NB4 (cell line): Measurements from ENCODE around the gene TMEM181.
A peak's percentile ranks its signal among the peaks of the same experiment; 100 is the strongest.

Experiments used
- DNase-seq: peaks from one replicate; pipeline ENCODE4 v3.0.0; 2010; ENCODE audit warnings: low read depth
- H3K4me3 ChIP-seq: one replicate; pipeline ENCODE4 v1.5.1; 2011; ENCODE audit warnings: mild to moderate bottlenecking, low read depth, low read length, moderate library complexity
- MYC ChIP-seq: IDR thresholded peaks from 2 replicates; pipeline ENCODE4 v1.6.1; 2011; ENCODE audit warnings: low read depth, low read length
- POLR2A ChIP-seq: IDR thresholded peaks from 2 replicates; pipeline ENCODE4 v1.6.1; 2011; ENCODE audit warnings: mild to moderate bottlenecking; ENCODE audit not compliant: insufficient read length; ENCODE audit errors: extremely low read depth
- TF ChIP-seq, protein P1 (sequence below): IDR thresholded peaks from 2 replicates; pipeline ENCODE4 v1.6.1; 2011; ENCODE audit warnings: low read depth, low read length
- TF ChIP-seq, protein P2 (sequence below): IDR thresholded peaks from one replicate; pipeline ENCODE4 v1.5.1; 2012; ENCODE audit warnings: low read depth, low read length

The TMEM181 gene

DNA sequence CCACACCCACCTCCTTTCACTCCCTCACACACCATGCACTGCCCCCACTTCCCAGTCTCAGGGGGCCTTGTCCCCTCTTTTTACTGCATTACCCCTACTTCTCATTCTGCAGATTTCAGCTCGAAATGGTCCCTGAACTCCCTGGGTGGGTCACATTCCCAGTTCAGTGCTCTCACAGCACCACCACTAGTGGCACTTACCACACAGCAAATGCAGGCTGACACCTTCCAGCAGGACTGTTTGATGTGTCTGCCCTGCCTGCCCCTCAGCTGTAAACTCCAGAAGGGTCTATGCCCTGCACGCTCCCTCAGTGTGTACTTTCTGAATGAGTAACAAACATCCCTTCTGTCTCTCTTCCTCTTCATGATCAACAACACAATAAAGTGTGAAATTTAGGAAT is 80.6 kb downstream of the TMEM181 start:
- no peak for DNase-seq
- TF ChIP-seq MYC (no peak), POLR2A (no peak)
- TF ChIP-seq, protein P1, sequence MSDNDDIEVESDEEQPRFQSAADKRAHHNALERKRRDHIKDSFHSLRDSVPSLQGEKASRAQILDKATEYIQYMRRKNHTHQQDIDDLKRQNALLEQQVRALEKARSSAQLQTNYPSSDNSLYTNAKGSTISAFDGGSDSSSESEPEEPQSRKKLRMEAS, result no peak
- TF ChIP-seq, protein P2, sequence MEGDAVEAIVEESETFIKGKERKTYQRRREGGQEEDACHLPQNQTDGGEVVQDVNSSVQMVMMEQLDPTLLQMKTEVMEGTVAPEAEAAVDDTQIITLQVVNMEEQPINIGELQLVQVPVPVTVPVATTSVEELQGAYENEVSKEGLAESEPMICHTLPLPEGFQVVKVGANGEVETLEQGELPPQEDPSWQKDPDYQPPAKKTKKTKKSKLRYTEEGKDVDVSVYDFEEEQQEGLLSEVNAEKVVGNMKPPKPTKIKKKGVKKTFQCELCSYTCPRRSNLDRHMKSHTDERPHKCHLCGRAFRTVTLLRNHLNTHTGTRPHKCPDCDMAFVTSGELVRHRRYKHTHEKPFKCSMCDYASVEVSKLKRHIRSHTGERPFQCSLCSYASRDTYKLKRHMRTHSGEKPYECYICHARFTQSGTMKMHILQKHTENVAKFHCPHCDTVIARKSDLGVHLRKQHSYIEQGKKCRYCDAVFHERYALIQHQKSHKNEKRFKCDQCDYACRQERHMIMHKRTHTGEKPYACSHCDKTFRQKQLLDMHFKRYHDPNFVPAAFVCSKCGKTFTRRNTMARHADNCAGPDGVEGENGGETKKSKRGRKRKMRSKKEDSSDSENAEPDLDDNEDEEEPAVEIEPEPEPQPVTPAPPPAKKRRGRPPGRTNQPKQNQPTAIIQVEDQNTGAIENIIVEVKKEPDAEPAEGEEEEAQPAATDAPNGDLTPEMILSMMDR, result no peak
- H3K4me3 ChIP-seq, result no peak overlapping the region

DNA sequence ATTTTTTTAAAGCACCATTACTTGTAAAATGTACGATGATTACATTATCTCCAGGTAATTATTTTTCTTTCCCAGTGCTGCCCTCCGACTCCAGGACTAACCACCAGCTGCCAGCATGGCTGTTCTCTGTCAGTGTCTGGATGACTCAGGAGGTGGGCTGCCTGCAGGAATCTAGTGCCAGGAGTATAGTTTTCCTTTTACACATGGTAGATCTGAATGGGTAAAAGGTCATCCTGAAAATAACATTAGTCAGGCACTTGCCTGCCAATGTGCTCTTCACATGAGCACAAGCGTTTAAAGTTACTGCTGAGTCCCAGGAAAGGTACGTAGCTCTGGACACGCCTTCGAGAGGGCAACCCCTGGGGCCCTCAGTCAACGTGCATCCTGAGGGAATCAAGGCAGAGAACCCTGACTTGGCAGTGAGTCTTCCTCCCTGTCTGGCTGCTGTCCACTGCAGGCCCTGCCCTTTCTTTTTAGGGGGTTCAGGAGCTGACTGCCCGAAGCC is 82.3 kb downstream of the TMEM181 start:
- no peak for DNase-seq
- H3K4me3 ChIP-seq, result no peak overlapping the region
- TF ChIP-seq, protein P1, result no peak
- TF ChIP-seq, protein P2, result no peak
- no peak for TF ChIP-seq POLR2A
- TF ChIP-seq MYC, result no peak

DNA sequence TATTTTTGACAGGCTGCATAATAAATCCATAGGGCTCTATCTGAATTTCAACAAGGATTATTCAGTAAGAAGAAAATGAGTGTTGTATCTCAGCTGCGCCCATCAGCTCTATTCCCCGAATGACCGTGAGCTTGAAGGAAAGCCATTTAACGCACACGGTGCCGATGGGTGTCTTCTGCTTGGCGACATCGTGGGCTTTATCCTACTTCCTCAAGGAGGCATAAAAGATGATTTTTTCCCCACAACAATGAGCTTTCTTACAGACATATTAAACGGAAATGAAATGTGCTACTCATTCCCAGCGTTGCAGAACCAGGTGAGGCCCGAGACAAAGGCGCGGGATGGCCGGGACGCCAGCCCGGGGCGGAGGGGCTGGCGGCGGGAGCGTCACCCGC is 83.9 kb downstream of the TMEM181 start:
- peak; percentile 60 for DNase-seq
- TF ChIP-seq POLR2A (no peak), MYC (no peak)
- TF ChIP-seq, protein P1, result no peak
- TF ChIP-seq, protein P2, result no peak
- H3K4me3 ChIP-seq, result peak overlapping the region; percentile 69

DNA sequence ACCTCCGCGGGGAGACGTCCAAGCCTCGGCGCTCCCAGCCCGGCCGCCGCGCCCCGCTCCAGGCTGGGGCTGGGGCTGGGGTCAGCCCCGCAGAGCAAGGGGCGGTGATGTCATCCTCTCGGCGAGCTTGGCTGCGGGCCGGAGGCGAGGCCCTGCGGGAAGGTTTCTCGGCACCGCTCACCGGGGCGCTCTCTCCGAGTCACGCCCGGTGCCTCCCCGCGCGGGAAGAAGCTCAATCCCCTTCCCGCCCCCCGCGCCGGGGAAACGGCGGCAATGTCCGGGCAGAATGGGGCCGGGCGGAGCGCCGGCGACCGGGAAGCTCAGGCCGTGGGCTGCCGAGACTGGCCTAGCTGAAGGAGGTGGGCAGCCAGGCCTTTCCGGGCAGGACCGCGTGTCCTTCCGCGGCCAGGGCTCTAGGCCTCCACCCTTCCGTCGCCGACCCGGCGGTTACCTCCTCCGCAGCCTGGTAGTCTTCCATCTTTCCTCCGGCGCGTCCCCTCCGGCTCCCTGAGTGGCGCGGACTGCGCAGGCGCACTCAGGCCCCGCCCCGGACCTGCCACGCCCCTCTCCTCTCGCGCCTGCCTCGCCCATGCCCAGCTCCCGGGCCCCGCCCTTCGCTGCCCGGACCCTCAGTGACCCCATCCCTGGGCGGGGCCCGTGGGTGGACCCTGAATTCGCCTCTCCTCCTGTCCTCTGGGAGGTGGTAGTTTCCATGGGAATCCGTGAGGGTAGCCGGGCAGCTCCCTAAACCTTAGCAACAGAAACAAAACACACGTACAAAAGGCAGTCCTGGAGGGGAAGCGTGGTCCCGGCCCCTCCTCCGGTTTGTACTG is 84.6 kb downstream of the TMEM181 start, which contains the start of gene DYNLT1:
TSS of gene DYNLT1 (minus strand) at position 513 of the 833 bp plus-strand sequence. CDS start at position 478, 35 bp downstream.
- DNase-seq, result peak; percentile 93
- H3K4me3 ChIP-seq, result peak within 1 kb of the TSS; percentile 69
- TF ChIP-seq POLR2A (peak; percentile 83), MYC (peak; percentile 45)
- TF ChIP-seq, protein P1, result peak; percentile 36; the same call in 1 of the 2 replicates
- TF ChIP-seq, protein P2, result no peak

DNA sequence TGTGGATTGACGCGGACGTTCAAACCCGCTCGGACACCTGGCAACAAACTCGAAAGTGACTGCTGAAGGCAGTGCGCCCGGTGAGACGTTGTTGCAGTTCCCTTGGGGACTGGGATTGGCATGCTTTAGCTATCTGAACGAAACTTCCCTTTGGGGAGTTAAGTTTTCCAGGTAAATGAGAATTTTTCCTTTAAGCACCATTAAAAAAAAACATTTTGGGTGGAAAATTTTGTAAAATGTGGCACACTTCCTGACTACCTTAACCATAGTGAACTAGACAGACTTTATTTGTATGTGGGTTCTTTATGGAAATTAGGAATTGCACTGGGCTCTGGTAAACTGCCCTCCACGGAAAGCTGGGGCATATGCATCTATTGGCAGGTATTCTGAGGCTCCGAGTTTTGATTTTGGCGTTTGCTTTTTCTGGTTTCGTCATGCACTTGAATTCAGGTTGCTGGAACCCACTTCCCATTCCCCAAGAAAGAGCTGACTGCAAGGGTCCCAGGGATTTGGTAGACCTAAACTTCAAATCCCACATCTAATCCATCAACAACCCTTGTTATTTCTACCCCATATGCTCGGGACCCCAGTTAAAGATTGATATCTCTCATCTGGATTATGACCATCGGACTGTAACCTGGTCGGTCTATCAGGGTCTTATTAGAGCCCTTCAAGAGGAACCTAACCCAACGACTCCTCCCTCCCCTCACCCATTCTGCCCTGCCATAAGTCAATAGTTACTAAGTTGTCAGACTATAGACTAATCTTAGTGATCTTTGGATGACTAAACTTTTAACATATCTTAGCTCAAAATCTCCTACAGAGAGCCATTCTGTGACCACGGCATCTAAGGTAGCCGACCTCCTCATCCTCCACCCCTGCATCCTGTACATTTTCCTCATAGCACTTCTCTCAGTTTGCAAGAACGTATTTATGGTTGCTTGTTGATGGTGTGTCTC is 85.5 kb downstream of the TMEM181 start:
- DNase-seq, result no peak
- no peak for TF ChIP-seq MYC
- TF ChIP-seq, protein P1, result 0 out of 2 replicates have a peak, but pooled peaks have one; percentile 41
- TF ChIP-seq POLR2A, result no peak
- TF ChIP-seq, protein P2, result no peak
- H3K4me3 ChIP-seq, result peak overlapping the region; percentile 69
